ENCODE data around the gene EIF4E1B.
A peak's percentile ranks its signal among the peaks of the same experiment; 100 is the strongest.

EIF4E1B gene

DNA sequence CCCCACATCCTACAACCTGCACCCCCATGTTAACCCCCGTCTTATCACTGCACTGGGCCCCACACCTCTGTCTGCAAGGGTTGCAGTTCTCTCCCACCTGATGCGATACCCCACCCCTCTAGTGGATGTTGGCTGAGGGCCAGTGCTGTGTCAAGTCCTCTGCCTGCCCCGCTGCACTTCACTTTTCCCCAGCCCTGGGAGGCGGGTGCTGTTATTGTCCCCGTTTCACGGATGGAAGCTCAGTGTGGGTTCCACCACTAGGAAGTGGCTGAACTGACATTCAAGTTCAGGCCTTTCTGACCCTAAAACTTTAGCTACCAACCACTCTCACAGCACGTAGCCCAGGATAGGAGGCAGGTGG is 3.6 kb upstream of the EIF4E1B start:
- Histone ChIP-seq H3K4me3 (ENCODE audit: low read length) (no peak overlapping the region), H3K27me3 (ENCODE audit: control insufficient read depth, insufficient read depth, low read length) (peaks cover 5% of the 10 kb centered on the region; the same call in 1 of the 2 replicates), H3K27ac (ENCODE audit: low read length) (no peak overlapping the region), H3K9me3 (ENCODE audit: control insufficient read depth, insufficient read depth, low read length) (no peaks in the 10 kb centered on the region), H3K36me3 (ENCODE audit: control insufficient read depth, insufficient read depth, low read length) (no peaks in the 10 kb centered on the region), H3K4me1 (ENCODE audit: control insufficient read depth, insufficient read depth, low read length) (no peaks in the 10 kb centered on the region)
- DNase-seq (ENCODE audit: low read depth, low spot score): no peak
- WGBS (ENCODE audit: insufficient coverage, insufficient read length): no CpG with 5 or more reads among the region's 7 CpGs

DNA sequence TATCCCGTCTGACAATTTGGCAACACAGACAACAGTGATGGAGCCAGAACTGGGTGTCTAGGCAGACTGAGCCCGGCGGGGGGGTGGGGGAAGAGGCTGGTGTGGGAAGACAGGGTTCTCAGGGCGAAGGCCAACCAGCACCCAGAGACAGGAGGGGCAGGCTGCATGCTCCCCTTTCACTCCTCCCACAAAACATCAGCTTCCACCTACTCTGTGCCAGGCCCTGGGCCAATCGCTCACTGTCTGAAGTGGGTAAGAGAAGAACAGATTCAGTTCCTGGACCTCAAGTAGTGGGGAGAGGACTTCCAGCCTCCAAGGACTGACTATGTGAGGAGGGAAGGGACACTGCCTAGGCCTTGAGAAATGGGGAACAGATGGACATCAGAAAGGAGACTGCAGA is 2.9 kb upstream of the EIF4E1B start:
- H3K27me3 ChIP-seq (ENCODE audit: control insufficient read depth, insufficient read depth, low read length): peaks cover 5% of the 10 kb centered on the region; the same call in 1 of the 2 replicates
- H3K4me1 ChIP-seq (ENCODE audit: control insufficient read depth, insufficient read depth, low read length): no peaks in the 10 kb centered on the region
- DNase-seq (ENCODE audit: low read depth, low spot score): no peak
- H3K27ac ChIP-seq (ENCODE audit: low read length): no peak overlapping the region
- H3K9me3 ChIP-seq (ENCODE audit: control insufficient read depth, insufficient read depth, low read length): no peaks in the 10 kb centered on the region
- no peak overlapping the region for H3K4me3 ChIP-seq (ENCODE audit: low read length)
- no CpG with 5 or more reads among the region's 5 CpGs for WGBS (ENCODE audit: insufficient coverage, insufficient read length)
- H3K36me3 ChIP-seq (ENCODE audit: control insufficient read depth, insufficient read depth, low read length): no peaks in the 10 kb centered on the region

DNA sequence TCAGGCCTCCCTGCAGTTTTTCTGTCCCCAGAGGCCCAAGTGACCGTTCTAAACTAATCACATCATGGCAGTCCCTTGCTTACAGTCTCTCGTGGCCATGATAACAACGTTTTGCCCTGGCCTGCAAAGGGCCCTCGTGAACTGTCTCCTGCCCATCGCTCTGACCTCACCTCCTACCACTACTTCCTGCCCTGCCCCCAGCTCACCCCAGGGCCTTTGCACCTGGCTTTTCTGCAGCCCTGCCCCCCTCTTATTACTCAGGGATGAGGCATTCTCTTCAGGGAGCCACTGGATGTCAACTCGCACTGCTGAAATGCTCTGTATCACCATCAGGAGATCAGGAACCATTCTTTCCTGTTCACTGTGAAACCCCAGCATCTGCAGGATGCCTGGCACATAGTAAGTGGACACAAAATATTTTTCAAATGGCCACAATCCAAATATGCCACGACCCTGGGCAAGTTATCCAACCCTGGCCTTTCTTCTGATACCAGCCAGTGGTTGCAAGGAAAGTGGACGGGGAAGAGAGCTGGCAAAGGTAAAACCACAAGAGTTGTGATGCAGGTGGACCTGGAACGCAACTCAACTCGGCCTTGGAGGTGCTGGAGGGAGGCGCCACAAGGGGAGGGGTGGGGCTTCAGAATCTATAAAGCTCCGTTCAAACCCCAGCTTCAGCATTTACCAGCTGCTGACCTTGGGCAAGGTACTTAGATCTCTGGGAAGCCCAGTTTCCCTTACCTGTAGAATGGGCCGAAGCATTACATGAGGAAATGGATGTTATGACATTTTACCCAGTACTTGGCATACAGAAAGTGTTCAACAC is 1.9 kb upstream of the EIF4E1B start:
- no peak for DNase-seq (ENCODE audit: low read depth, low spot score)
- Histone ChIP-seq H3K36me3 (ENCODE audit: control insufficient read depth, insufficient read depth, low read length) (no peaks in the 10 kb centered on the region), H3K27me3 (ENCODE audit: control insufficient read depth, insufficient read depth, low read length) (peaks cover 5% of the 10 kb centered on the region; the same call in 1 of the 2 replicates), H3K27ac (ENCODE audit: low read length) (no peak overlapping the region), H3K4me1 (ENCODE audit: control insufficient read depth, insufficient read depth, low read length) (no peaks in the 10 kb centered on the region), H3K9me3 (ENCODE audit: control insufficient read depth, insufficient read depth, low read length) (no peaks in the 10 kb centered on the region), H3K4me3 (ENCODE audit: low read length) (no peak overlapping the region)
- no CpG with 5 or more reads among the region's 13 CpGs for WGBS (ENCODE audit: insufficient coverage, insufficient read length)

DNA sequence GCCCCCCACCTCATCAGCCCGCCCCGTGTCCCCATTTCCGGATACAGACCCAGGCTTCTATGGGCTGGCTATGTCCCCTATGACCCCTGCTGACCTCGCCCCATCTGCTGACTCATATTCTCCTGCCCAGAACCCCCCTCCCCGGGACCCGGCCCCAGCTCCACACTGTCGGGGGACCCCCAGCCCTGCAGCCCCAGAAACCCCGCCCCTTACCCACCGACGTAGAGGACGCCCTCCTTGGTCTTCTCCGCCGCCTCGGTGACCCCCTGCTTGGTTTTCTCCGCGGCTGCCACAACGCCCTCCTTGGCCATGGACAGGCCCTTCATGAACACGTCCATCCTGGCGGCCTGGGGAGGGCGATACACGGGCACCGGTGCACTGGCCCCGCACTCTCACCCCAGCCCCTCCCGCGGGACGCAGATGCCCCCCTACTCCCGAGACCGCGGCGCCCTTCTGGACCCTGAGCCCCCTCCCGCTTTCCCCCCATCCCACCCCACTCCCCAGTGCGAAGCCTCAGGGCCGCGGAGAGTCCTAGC is 1.1 kb upstream of the EIF4E1B start:
- Histone ChIP-seq H3K27ac (ENCODE audit: low read length) (no peak overlapping the region), H3K36me3 (ENCODE audit: control insufficient read depth, insufficient read depth, low read length) (no peaks in the 10 kb centered on the region), H3K9me3 (ENCODE audit: control insufficient read depth, insufficient read depth, low read length) (no peaks in the 10 kb centered on the region), H3K4me1 (ENCODE audit: control insufficient read depth, insufficient read depth, low read length) (no peaks in the 10 kb centered on the region), H3K4me3 (ENCODE audit: low read length) (peak overlapping the region; percentile 51), H3K27me3 (ENCODE audit: control insufficient read depth, insufficient read depth, low read length) (peaks cover 5% of the 10 kb centered on the region; the same call in 1 of the 2 replicates)
- WGBS (ENCODE audit: insufficient coverage, insufficient read length): no CpG with 5 or more reads among the region's 34 CpGs
- no peak for DNase-seq (ENCODE audit: low read depth, low spot score)

DNA sequence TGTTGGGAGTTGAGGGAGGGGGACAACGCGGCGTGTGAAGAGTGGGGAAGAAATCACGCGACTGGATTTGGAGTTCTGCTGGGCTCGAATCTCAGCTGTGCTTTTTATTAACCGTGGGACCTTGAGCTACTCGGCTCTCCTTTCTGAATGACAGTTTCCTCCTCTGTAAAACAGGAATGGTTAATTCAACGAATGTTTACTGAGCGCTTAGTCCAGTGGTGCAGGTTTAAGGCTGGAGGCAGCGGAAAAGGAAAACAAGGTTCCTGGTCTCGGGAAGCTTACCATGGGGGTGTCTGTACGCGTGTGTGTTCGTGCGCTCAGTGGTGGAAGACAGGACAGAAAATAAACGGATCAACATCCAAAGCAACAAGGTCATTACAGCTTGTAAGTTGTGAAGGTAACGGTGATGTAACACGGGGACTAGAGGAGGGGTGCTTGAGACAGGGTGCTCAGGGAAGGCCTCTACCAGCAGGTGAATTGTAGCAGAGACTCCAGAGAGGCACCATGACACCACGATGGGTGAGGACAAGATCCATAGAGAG is 277 bp downstream of the EIF4E1B start:
- no peaks in the 10 kb centered on the region for H3K9me3 ChIP-seq (ENCODE audit: control insufficient read depth, insufficient read depth, low read length)
- DNase-seq (ENCODE audit: low read depth, low spot score): no peak
- peaks cover 5% of the 10 kb centered on the region; the same call in 1 of the 2 replicates for H3K27me3 ChIP-seq (ENCODE audit: control insufficient read depth, insufficient read depth, low read length)
- H3K4me3 ChIP-seq (ENCODE audit: low read length): peak overlapping the region; percentile 51; the same call in 1 of the 2 replicates
- H3K27ac ChIP-seq (ENCODE audit: low read length): no peak overlapping the region
- H3K4me1 ChIP-seq (ENCODE audit: control insufficient read depth, insufficient read depth, low read length): no peaks in the 10 kb centered on the region
- no peaks in the 10 kb centered on the region for H3K36me3 ChIP-seq (ENCODE audit: control insufficient read depth, insufficient read depth, low read length)
- no CpG with 5 or more reads among the region's 20 CpGs for WGBS (ENCODE audit: insufficient coverage, insufficient read length)

DNA sequence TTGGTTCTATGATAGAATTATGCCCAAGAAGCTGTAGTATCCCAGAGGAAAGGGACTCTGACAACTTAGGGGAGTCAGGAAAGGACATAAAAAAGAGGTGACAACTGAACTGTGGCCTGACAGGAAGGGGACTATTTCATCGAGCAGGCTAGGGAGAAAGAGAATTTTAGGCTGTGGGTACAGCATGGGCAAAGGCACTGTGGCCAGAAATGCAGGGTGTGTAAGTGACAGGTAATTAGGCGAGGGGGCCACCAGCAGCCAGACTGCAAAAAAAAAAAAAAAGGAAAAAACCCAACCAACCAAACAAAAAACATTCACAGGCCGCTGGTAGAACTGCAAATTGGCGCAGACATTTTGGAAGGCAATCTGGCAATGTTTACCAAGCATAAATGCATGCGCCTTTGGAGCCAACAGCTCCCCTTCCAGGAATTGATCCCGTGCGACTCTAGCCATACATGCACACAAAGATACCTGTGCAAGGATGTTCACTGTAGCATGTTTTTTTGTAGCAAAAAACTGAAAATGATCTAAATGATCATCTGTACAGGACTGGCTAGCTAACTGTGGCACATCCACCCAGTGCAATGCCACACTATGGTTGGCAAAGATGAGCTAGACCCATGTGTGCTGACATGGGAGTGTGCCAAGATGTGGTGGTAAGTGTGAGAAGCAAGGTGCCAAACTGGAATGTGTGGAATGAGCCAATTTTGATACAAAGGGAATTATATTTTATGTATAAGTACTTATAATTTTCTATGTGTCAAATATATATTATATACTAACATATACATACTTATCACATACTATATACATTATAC is 1.1 kb downstream of the EIF4E1B start:
- peaks cover 5% of the 10 kb centered on the region; the same call in 1 of the 2 replicates for H3K27me3 ChIP-seq (ENCODE audit: control insufficient read depth, insufficient read depth, low read length)
- H3K4me3 ChIP-seq (ENCODE audit: low read length): no peak overlapping the region
- no peaks in the 10 kb centered on the region for H3K36me3 ChIP-seq (ENCODE audit: control insufficient read depth, insufficient read depth, low read length)
- no CpG with 5 or more reads among the region's 7 CpGs for WGBS (ENCODE audit: insufficient coverage, insufficient read length)
- no peak overlapping the region for H3K27ac ChIP-seq (ENCODE audit: low read length)
- H3K4me1 ChIP-seq (ENCODE audit: control insufficient read depth, insufficient read depth, low read length): no peaks in the 10 kb centered on the region
- H3K9me3 ChIP-seq (ENCODE audit: control insufficient read depth, insufficient read depth, low read length): no peaks in the 10 kb centered on the region
- DNase-seq (ENCODE audit: low read depth, low spot score): no peak

DNA sequence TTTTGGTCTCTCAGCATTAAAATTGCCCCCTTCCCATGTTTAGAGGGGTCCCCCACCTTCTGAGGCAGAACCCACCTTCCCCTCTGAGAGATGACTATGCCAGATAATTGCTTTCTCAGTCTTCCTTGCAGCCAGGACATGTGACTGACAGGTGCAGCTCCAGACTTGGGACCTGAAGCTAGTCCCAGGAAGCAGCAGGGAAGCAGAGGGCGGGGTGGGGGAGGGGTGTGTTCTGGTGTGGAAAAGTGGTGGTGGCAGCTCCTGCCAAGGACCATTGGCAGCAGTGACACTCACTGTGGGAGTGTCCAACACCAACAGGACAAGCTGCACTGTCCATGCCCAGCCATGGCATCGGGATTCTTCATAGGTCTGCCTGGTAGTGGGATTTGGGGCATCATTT is 2.3 kb downstream of the EIF4E1B start:
- Histone ChIP-seq H3K9me3 (ENCODE audit: control insufficient read depth, insufficient read depth, low read length) (no peaks in the 10 kb centered on the region), H3K27me3 (ENCODE audit: control insufficient read depth, insufficient read depth, low read length) (peaks cover 5% of the 10 kb centered on the region; the same call in 1 of the 2 replicates), H3K27ac (ENCODE audit: low read length) (no peak overlapping the region), H3K36me3 (ENCODE audit: control insufficient read depth, insufficient read depth, low read length) (no peaks in the 10 kb centered on the region), H3K4me3 (ENCODE audit: low read length) (no peak overlapping the region), H3K4me1 (ENCODE audit: control insufficient read depth, insufficient read depth, low read length) (no peaks in the 10 kb centered on the region)
- WGBS (ENCODE audit: insufficient coverage, insufficient read length): no CpG with 5 or more reads among the region's 2 CpGs
- DNase-seq (ENCODE audit: low read depth, low spot score): no peak

DNA sequence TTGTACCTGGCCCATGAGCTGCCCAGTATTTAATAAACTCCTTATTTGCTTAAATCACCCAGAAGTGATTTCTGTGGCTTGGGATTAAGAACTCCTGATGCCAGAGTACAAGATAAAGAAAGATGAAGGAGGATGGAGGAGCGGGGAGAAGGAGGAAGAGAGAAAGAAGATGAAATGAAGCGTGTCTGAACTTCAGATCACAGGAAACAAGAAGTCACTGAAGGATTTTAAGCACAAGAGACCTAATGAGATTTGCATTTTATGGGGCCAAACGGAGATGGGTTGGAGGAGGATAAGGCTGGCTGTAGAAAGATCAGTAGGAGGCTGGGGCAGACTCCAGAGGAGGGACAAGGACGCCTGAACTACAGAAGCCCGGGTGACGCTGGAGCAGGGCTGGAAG is 3.1 kb downstream of the EIF4E1B start:
- H3K27ac ChIP-seq (ENCODE audit: low read length): no peak overlapping the region
- H3K9me3 ChIP-seq (ENCODE audit: control insufficient read depth, insufficient read depth, low read length): no peaks in the 10 kb centered on the region
- no peak overlapping the region for H3K4me3 ChIP-seq (ENCODE audit: low read length)
- WGBS (ENCODE audit: insufficient coverage, insufficient read length): 100% methylated on average over 2 of the region's 6 CpGs
- DNase-seq (ENCODE audit: low read depth, low spot score): no peak
- H3K27me3 ChIP-seq (ENCODE audit: control insufficient read depth, insufficient read depth, low read length): peaks cover 5% of the 10 kb centered on the region; the same call in 1 of the 2 replicates
- H3K4me1 ChIP-seq (ENCODE audit: control insufficient read depth, insufficient read depth, low read length): no peaks in the 10 kb centered on the region
- no peaks in the 10 kb centered on the region for H3K36me3 ChIP-seq (ENCODE audit: control insufficient read depth, insufficient read depth, low read length)

DNA sequence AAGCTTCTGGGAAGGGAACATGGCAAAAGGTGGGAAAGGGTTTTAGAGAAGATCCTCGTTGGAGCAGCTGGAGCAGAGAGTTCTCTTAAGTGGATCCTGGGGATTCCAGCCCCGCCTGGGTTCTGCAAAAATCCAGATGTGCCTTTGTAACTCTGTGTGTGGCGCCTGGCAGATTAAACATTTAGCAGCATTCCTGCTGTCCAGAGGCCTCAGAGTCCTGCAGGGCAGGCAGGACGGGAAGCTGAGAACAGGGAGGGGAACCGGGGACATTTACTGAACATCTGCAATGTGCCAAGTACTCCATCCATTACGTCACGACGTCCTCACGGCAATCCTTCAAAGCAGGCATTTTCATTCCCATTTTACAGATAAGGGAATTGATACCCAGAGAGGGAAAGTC is 6.0 kb downstream of the EIF4E1B start:
- WGBS (ENCODE audit: insufficient coverage, insufficient read length): no CpG with 5 or more reads among the region's 9 CpGs
- no peaks in the 10 kb centered on the region; the same call in 1 of the 2 replicates for H3K27me3 ChIP-seq (ENCODE audit: control insufficient read depth, insufficient read depth, low read length)

DNA sequence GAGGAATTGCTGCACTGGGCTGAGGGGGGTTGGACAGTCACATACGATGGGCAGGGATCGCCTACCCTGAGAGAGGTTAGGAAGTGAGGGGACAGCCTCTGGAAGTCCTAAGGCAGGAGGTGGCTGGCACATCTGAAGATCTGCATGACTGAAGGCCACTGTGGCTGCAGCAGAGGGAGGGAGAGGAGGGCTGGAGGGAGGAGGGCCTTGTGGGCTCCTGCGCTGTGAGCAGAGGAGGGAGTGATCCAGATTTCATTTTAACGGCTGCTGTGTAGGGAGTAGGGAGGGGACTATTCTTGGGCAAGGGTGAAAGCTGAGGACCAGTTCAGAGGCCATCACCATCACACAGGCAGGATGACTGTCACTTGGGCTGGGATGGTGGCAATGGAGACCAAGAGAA is 7.1 kb downstream of the EIF4E1B start:
- H3K27ac ChIP-seq (ENCODE audit: low read length): no peak overlapping the region
- peaks cover 2% of the 10 kb centered on the region; the same call in 1 of the 2 replicates for H3K4me1 ChIP-seq (ENCODE audit: control insufficient read depth, insufficient read depth, low read length)
- DNase-seq (ENCODE audit: low read depth, low spot score): no peak
- H3K27me3 ChIP-seq (ENCODE audit: control insufficient read depth, insufficient read depth, low read length): no peaks in the 10 kb centered on the region
- H3K4me3 ChIP-seq (ENCODE audit: low read length): no peak overlapping the region
- H3K9me3 ChIP-seq (ENCODE audit: control insufficient read depth, insufficient read depth, low read length): no peaks in the 10 kb centered on the region
- no peaks in the 10 kb centered on the region for H3K36me3 ChIP-seq (ENCODE audit: control insufficient read depth, insufficient read depth, low read length)
- no CpG with 5 or more reads among the region's 4 CpGs for WGBS (ENCODE audit: insufficient coverage, insufficient read length)

More for the DNA sequence above, 6.0 kb downstream of the EIF4E1B start:
- no peak overlapping the region for H3K27ac ChIP-seq (ENCODE audit: low read length)
- no peak overlapping the region for H3K4me3 ChIP-seq (ENCODE audit: low read length)
- H3K9me3 ChIP-seq (ENCODE audit: control insufficient read depth, insufficient read depth, low read length): no peaks in the 10 kb centered on the region
- no peaks in the 10 kb centered on the region for H3K36me3 ChIP-seq (ENCODE audit: control insufficient read depth, insufficient read depth, low read length)
- DNase-seq (ENCODE audit: low read depth, low spot score): no peak
- H3K4me1 ChIP-seq (ENCODE audit: control insufficient read depth, insufficient read depth, low read length): no peaks in the 10 kb centered on the region
